K562 treated with DMSO at 1 percent for 12 hours (cell line): ENCODE data around the gene IAPP. TPM values are rescaled to one million over a fixed set of nuclear protein-coding genes. Genes with fewer than 3 reads are reported as not detected.

Source experiments
- total RNA-seq: library from RNA; unstranded; fragments of 300-600 nt; gene quantifications from 2 replicates; pipeline ENCODE4 v1.2.3, GENCODE V29; 2022; ENCODE audit not compliant: insufficient read depth

Gene IAPP
- total RNA-seq = not detected in 2 replicates

DNA sequence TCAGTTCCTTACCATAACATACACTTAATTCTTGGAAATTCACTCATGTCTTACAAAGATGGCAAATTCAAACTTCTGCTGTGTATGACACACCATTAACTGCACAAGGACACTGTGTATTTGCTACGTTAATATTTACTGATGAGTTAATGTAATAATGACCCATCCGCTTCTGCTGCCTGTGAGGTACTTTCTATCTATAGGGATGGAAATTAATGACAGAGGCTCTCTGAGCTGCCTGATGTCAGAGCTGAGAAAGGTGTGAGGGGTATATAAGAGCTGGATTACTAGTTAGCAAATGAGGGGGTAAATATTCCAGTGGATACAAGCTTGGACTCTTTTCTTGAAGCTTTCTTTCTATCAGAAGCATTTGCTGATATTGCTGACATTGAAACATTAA, at the start of gene IAPP:
Gene IAPP, plus strand, starts transcription at position 301 of the 400 bp plus-strand sequence. CDS start 450 bp downstream, outside the sequence.

DNA sequence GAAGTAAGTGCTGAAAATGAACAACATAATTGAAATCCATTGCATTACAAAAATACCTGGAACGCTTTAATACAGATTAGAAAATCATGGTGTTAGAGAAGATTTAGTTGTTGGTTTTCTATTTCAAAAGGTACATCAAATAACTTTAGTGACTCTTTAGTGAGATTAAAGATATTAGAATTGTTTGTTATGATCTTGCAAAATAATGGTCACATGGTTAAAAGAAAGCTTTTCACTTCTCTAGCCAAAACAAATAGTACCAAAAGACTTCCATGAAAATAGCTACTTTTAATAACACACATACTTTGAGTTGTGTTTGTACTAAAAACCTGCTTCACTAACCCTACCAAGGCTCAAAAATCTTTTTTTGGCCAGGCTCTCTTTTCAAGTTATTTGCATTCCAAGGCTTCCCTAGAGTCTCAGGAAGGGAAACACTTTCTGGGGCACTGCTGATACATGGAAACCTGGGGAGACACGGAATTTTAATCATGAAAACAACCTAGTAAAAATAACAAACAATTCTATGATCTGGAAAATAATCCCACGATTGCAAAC, 37.9 kb upstream of the IAPP start, which contains the start of gene SLCO1A2:
Gene SLCO1A2, minus strand, starts transcription at position 147 of the 555 bp plus-strand sequence. CDS start 270 bp downstream, outside the sequence.

Other genes with a start within 250 kb of the IAPP start
- not detected in 2 replicates for gene SLCO1B1, start 241.7 kb upstream of the IAPP start, total RNA-seq
- 2.1 and 6.7 TPM in 2 replicates for gene SLCO1A2, start 38.0 kb upstream of the IAPP start, total RNA-seq
- gene PYROXD1, start 64.8 kb downstream of the IAPP start, total RNA-seq = 2.3 and 9.9 TPM in 2 replicates
- gene RECQL, start 128.7 kb downstream of the IAPP start, total RNA-seq = 12.1 and 33.2 TPM in 2 replicates
- 7.0 and 19.3 TPM in 2 replicates for gene GOLT1B, start 128.9 kb downstream of the IAPP start, total RNA-seq
- gene SPX, start 153.4 kb downstream of the IAPP start, total RNA-seq = 0.88 and 2.0 TPM in 2 replicates
- gene GYS2, start 231.9 kb downstream of the IAPP start, total RNA-seq = not detected in 2 replicates